WTC11 (cell line): Measurements from ENCODE around the gene STIMATE. TPM values are rescaled to one million over a fixed set of nuclear protein-coding genes. Genes with fewer than 3 reads are reported as not detected.

ENCODE experiments used
- ATAC-seq: fragments of 200-7000 bp; cut with Tn5 transposase; 2 replicates; pipeline ENCODE4 v1.10.0; 2021; ENCODE audit warnings: mild to moderate bottlenecking, moderate library complexity
- CTCF ChIA-PET: fragments of 300-600 bp; sonication (Branson Sonifier 250); formaldehyde crosslinking; loops from one replicate; lab custom pipeline; 2021; ENCODE audit warnings: antibody characterized with exemption; lab: Charles Lee
- POLR2A ChIA-PET: fragments of 350-600 bp; sonication (Branson Sonifier 250); formaldehyde crosslinking; loops from one replicate; lab custom pipeline; 2021; ENCODE audit warnings: antibody characterized with exemption; lab: Charles Lee
- DNase-seq: peaks from one replicate; pipeline ENCODE4 v3.0.0; 2021; ENCODE audit warnings: low spot score
- H3K27ac Mint-ChIP-seq: 2 replicates; pipeline ENCODE4 v1.8.0; 2021; ENCODE audit warnings: mixed read lengths
- H3K27me3 Mint-ChIP-seq: 2 replicates; pipeline ENCODE4 v1.8.0; 2021; ENCODE audit warnings: low read depth, mild to moderate bottlenecking, moderate library complexity, mixed read lengths
- H3K36me3 Mint-ChIP-seq: 2 replicates; pipeline ENCODE4 v1.8.0; 2021; ENCODE audit warnings: mixed read lengths
- H3K4me1 Mint-ChIP-seq: 2 replicates; pipeline ENCODE4 v1.8.0; 2022; ENCODE audit warnings: mixed read lengths
- H3K4me3 Mint-ChIP-seq: 2 replicates; pipeline ENCODE4 v1.8.0; 2021; ENCODE audit warnings: mild to moderate bottlenecking, moderate library complexity, mixed read lengths
- H3K9me3 Mint-ChIP-seq: 2 replicates; pipeline ENCODE4 v1.8.0; 2021; ENCODE audit warnings: mixed read lengths
- ARID4B ChIP-seq: sonication (generic); formaldehyde crosslinking; IDR thresholded peaks from 2 replicates; pipeline ENCODE4 v1.8.0; 2023; ENCODE audit warnings: missing genetic modification reagents, mild to moderate bottlenecking, borderline replicate concordance
- ATF6 ChIP-seq: sonication (generic); formaldehyde crosslinking; IDR thresholded peaks from 2 replicates; pipeline ENCODE4 v1.8.1; 2023; ENCODE audit warnings: mild to moderate bottlenecking, missing genetic modification reagents
- CTCF ChIP-seq: fragments of 200-600 bp; IDR thresholded peaks from 2 replicates; pipeline ENCODE4 v1.8.0; 2022; ENCODE audit warnings: antibody characterized with exemption
- E2F1 ChIP-seq: sonication (generic); formaldehyde crosslinking; IDR thresholded peaks from 2 replicates; pipeline ENCODE4 v1.8.0; 2022; ENCODE audit warnings: mild to moderate bottlenecking, missing genetic modification reagents
- ESRRA ChIP-seq: sonication (generic); formaldehyde crosslinking; IDR thresholded peaks from 2 replicates; pipeline ENCODE4 v1.8.1; 2022; ENCODE audit warnings: mild to moderate bottlenecking, missing genetic modification reagents, borderline replicate concordance
- FOXK1 ChIP-seq: sonication (generic); formaldehyde crosslinking; IDR thresholded peaks from 2 replicates; pipeline ENCODE4 v1.8.0; 2022; ENCODE audit warnings: mild to moderate bottlenecking, moderate library complexity, missing genetic modification reagents
- GABPB1 ChIP-seq: sonication (generic); formaldehyde crosslinking; IDR thresholded peaks from 2 replicates; pipeline ENCODE4 v1.8.1; 2023; ENCODE audit warnings: mild to moderate bottlenecking, missing genetic modification reagents
- GTF2I ChIP-seq: fragments of 250-450 bp; sonication (Bioruptor Pico); conservative IDR thresholded peaks from 2 replicates; pipeline ENCODE4 v1.4.0; 2021; ENCODE audit warnings: mild to moderate bottlenecking
- JAZF1 ChIP-seq: fragments of 250-450 bp; sonication (Bioruptor Pico); IDR thresholded peaks from 2 replicates; pipeline ENCODE4 v1.9.0; 2021; ENCODE audit warnings: moderate library complexity, mild to moderate bottlenecking, inconsistent platforms
- KAT7 ChIP-seq: sonication (generic); formaldehyde crosslinking; IDR thresholded peaks from 2 replicates; pipeline ENCODE4 v1.8.1; 2023; ENCODE audit warnings: missing genetic modification reagents, mild to moderate bottlenecking, borderline replicate concordance
- MYBL2 ChIP-seq: sonication (generic); formaldehyde crosslinking; IDR thresholded peaks from 2 replicates; pipeline ENCODE4 v1.8.1; 2023; ENCODE audit warnings: mild to moderate bottlenecking, moderate library complexity, missing genetic modification reagents
- NR1H2 ChIP-seq: sonication (generic); formaldehyde crosslinking; IDR thresholded peaks from 2 replicates; pipeline ENCODE4 v1.9.0; 2021; ENCODE audit warnings: mild to moderate bottlenecking, moderate library complexity, missing genetic modification reagents
- PRDM15 ChIP-seq: sonication (generic); formaldehyde crosslinking; IDR thresholded peaks from 2 replicates; pipeline ENCODE4 v1.8.0; 2022; ENCODE audit warnings: missing genetic modification reagents
- RELA ChIP-seq: sonication (generic); formaldehyde crosslinking; IDR thresholded peaks from 2 replicates; pipeline ENCODE4 v1.8.1; 2022; ENCODE audit warnings: missing genetic modification reagents, mild to moderate bottlenecking, borderline replicate concordance
- SMAD3 ChIP-seq: sonication (generic); formaldehyde crosslinking; IDR thresholded peaks from 2 replicates; pipeline ENCODE4 v1.8.0; 2022; ENCODE audit warnings: missing genetic modification reagents, mild to moderate bottlenecking, borderline replicate concordance
- TEAD1 ChIP-seq: sonication (generic); formaldehyde crosslinking; IDR thresholded peaks from 2 replicates; pipeline ENCODE4 v1.8.0; 2022; ENCODE audit warnings: mild to moderate bottlenecking, missing genetic modification reagents
- ZNF121 ChIP-seq: sonication (generic); formaldehyde crosslinking; IDR thresholded peaks from 2 replicates; pipeline ENCODE4 v1.8.0; 2023; ENCODE audit warnings: missing genetic modification reagents
- total RNA-seq: library from RNA; stranded (reverse); gene quantifications from 3 replicates; pipeline ENCODE4 v1.2.3, GENCODE V29; 2021
- TF ChIP-seq, protein P1 (sequence below): sonication (generic); formaldehyde crosslinking; IDR thresholded peaks from 2 replicates; pipeline ENCODE4 v1.8.0; 2023; ENCODE audit warnings: mild to moderate bottlenecking, missing genetic modification reagents
- TF ChIP-seq, protein P2 (sequence below): sonication (generic); formaldehyde crosslinking; conservative IDR thresholded peaks from 2 replicates; pipeline ENCODE4 v1.8.1; 2023; ENCODE audit warnings: mild to moderate bottlenecking, low read depth, missing genetic modification reagents, moderate library complexity

The STIMATE gene
- total RNA-seq, 1 experiment from 2014 or later: 35.5 TPM

DNA sequence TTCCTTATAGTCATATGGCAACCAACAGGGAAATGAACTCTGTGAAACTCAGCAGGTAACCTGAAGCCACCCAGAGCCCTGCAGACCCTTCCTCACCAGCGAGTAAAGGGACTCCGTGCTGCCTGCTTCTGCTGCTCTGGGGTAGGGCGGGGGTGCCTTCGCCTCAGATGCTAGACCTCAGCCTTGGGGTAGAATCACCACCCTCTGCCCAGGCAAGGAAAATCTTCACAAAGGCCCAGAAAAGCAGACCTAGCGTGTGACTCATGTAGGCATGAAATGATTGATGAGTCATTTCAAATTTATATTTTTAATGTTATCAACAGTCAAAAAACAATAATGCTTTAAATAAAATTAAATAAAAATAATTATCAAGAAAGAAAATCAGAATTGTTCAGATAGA lies 6.6 kb downstream of the STIMATE start:
- H3K36me3 Mint-ChIP-seq: peaks cover 3% of the 10 kb centered on the region
- DNase-seq (no peak), ATAC-seq (no peak)
- peaks cover 2% of the 10 kb centered on the region; the same call in 1 of the 2 replicates for H3K9me3 Mint-ChIP-seq
- CTCF ChIA-PET: no interaction called here
- H3K27ac Mint-ChIP-seq: no peak overlapping the region
- peaks cover 4% of the 10 kb centered on the region for H3K4me1 Mint-ChIP-seq
- POLR2A ChIA-PET: no interaction called here
- H3K27me3 Mint-ChIP-seq: no peaks in the 10 kb centered on the region
- no peak overlapping the region for H3K4me3 Mint-ChIP-seq
- TF ChIP-seq, protein P1, sequence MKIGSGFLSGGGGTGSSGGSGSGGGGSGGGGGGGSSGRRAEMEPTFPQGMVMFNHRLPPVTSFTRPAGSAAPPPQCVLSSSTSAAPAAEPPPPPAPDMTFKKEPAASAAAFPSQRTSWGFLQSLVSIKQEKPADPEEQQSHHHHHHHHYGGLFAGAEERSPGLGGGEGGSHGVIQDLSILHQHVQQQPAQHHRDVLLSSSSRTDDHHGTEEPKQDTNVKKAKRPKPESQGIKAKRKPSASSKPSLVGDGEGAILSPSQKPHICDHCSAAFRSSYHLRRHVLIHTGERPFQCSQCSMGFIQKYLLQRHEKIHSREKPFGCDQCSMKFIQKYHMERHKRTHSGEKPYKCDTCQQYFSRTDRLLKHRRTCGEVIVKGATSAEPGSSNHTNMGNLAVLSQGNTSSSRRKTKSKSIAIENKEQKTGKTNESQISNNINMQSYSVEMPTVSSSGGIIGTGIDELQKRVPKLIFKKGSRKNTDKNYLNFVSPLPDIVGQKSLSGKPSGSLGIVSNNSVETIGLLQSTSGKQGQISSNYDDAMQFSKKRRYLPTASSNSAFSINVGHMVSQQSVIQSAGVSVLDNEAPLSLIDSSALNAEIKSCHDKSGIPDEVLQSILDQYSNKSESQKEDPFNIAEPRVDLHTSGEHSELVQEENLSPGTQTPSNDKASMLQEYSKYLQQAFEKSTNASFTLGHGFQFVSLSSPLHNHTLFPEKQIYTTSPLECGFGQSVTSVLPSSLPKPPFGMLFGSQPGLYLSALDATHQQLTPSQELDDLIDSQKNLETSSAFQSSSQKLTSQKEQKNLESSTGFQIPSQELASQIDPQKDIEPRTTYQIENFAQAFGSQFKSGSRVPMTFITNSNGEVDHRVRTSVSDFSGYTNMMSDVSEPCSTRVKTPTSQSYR: no peak
- TF ChIP-seq E2F1 (CRISPR knock-in tag) (no peak), KAT7 (no peak), PRDM15 (no peak), NR1H2 (CRISPR knock-in tag) (no peak), ATF6 (CRISPR knock-in tag) (no peak), JAZF1 (CRISPR knock-in tag) (no peak), CTCF (no peak), GTF2I (CRISPR knock-in tag) (no peak), ESRRA (CRISPR knock-in tag) (no peak), RELA (CRISPR knock-in tag) (no peak), GABPB1 (no peak), MYBL2 (CRISPR knock-in tag) (no peak), TEAD1 (no peak), ARID4B (CRISPR knock-in tag) (no peak), SMAD3 (CRISPR knock-in tag) (no peak), FOXK1 (CRISPR knock-in tag) (no peak), ZNF121 (CRISPR knock-in tag) (no peak)
- TF ChIP-seq, protein P2, sequence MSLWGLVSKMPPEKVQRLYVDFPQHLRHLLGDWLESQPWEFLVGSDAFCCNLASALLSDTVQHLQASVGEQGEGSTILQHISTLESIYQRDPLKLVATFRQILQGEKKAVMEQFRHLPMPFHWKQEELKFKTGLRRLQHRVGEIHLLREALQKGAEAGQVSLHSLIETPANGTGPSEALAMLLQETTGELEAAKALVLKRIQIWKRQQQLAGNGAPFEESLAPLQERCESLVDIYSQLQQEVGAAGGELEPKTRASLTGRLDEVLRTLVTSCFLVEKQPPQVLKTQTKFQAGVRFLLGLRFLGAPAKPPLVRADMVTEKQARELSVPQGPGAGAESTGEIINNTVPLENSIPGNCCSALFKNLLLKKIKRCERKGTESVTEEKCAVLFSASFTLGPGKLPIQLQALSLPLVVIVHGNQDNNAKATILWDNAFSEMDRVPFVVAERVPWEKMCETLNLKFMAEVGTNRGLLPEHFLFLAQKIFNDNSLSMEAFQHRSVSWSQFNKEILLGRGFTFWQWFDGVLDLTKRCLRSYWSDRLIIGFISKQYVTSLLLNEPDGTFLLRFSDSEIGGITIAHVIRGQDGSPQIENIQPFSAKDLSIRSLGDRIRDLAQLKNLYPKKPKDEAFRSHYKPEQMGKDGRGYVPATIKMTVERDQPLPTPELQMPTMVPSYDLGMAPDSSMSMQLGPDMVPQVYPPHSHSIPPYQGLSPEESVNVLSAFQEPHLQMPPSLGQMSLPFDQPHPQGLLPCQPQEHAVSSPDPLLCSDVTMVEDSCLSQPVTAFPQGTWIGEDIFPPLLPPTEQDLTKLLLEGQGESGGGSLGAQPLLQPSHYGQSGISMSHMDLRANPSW (CRISPR knock-in tag): no peak
